ENCODE results near the gene ZNF148.

ZNF148 gene

GRCh38 chr3:125332504-125332903, 42.6 kb downstream of the ZNF148 start:
- DNase-seq (ENCODE audit: low spot score), result no peak

GRCh38 chr3:125331243-125331642, 43.9 kb downstream of the ZNF148 start:
- no peak for DNase-seq (ENCODE audit: low spot score)

- DNase-seq (ENCODE audit: low spot score), result no peak
Observed at GRCh38 chr3:125326957-125327356, 48.2 kb downstream of the ZNF148 start.

- DNase-seq (ENCODE audit: low spot score), result no peak
Observed at GRCh38 chr3:125325746-125326145, 49.4 kb downstream of the ZNF148 start.

- no peak for DNase-seq (ENCODE audit: low spot score)
Observed at GRCh38 chr3:125324341-125324740, 50.8 kb downstream of the ZNF148 start.

- DNase-seq (ENCODE audit: low spot score), result no peak
Observed at GRCh38 chr3:125322917-125323316, 52.2 kb downstream of the ZNF148 start.

GRCh38 chr3:125322166-125322565, 53.0 kb downstream of the ZNF148 start:
- DNase-seq (ENCODE audit: low spot score), result no peak

- DNase-seq (ENCODE audit: low spot score), result no peak
Observed at GRCh38 chr3:125319765-125320164, 55.4 kb downstream of the ZNF148 start.

- DNase-seq (ENCODE audit: low spot score), result no peak
Observed at GRCh38 chr3:125318871-125319270, 56.3 kb downstream of the ZNF148 start.

GRCh38 chr3:125318167-125318865, 56.8 kb downstream of the ZNF148 start:
- no peak for DNase-seq (ENCODE audit: low spot score)

- no peak for DNase-seq (ENCODE audit: low spot score)
Observed at GRCh38 chr3:125317761-125318160, 57.4 kb downstream of the ZNF148 start.

- no peak for DNase-seq (ENCODE audit: low spot score)
Observed at GRCh38 chr3:125316949-125317348, 58.2 kb downstream of the ZNF148 start.

GRCh38 chr3:125316246-125316645, 58.9 kb downstream of the ZNF148 start:
- no peak for DNase-seq (ENCODE audit: low spot score)

GRCh38 chr3:125313060-125313635, 62.0 kb downstream of the ZNF148 start:
- DNase-seq (ENCODE audit: low spot score), result no peak

GRCh38 chr3:125310623-125311081, 64.5 kb downstream of the ZNF148 start:
- no peak for DNase-seq (ENCODE audit: low spot score)

GRCh38 chr3:125309476-125309875, 65.6 kb downstream of the ZNF148 start:
- DNase-seq (ENCODE audit: low spot score), result no peak

- DNase-seq (ENCODE audit: low spot score), result no peak
Observed at GRCh38 chr3:125306620-125307019, 68.5 kb downstream of the ZNF148 start.

- DNase-seq (ENCODE audit: low spot score), result no peak
Observed at GRCh38 chr3:125302932-125303331, 72.2 kb downstream of the ZNF148 start.

GRCh38 chr3:125300416-125300815, 74.7 kb downstream of the ZNF148 start:
- no peak for DNase-seq (ENCODE audit: low spot score)

GRCh38 chr3:125294411-125294810, 80.7 kb downstream of the ZNF148 start:
- no peak for DNase-seq (ENCODE audit: low spot score)

- no peak for DNase-seq (ENCODE audit: low spot score)
Observed at GRCh38 chr3:125292015-125292414, 83.1 kb downstream of the ZNF148 start.

- DNase-seq (ENCODE audit: low spot score), result no peak
Observed at GRCh38 chr3:125289429-125289981, 85.6 kb downstream of the ZNF148 start.

- DNase-seq (ENCODE audit: low spot score), result no peak
Observed at GRCh38 chr3:125287248-125287647, 87.9 kb downstream of the ZNF148 start.

- DNase-seq (ENCODE audit: low spot score), result no peak
Observed at GRCh38 chr3:125281381-125281780, 93.7 kb downstream of the ZNF148 start.

Measured in hematopoietic multipotent progenitor cell treated with erythropoietin and hydrocortisone succinate and interleukin-3 and kit ligand, for 17 days (in vitro differentiated cells).